GM18505 (cell line): Measurements from ENCODE around the gene CADM4.
A peak's percentile ranks its signal among the peaks of the same experiment; 100 is the strongest.

Experiments used
- ATAC-seq: cut with Tn5 transposase; IDR thresholded peaks from one replicate; pipeline ENCODE4 v1.9.1; 2021; ENCODE audit not compliant: unreplicated experiment
- POLR2A ChIP-seq: IDR thresholded peaks from 4 replicates; pipeline ENCODE4 v1.6.1; 2011; ENCODE audit warnings: borderline replicate concordance; ENCODE audit not compliant: insufficient read depth, insufficient read length; ENCODE audit errors: extremely low read depth

CADM4 gene

GRCh38 chr19:43674183-43674582 lies 34.5 kb upstream of the CADM4 start:
- TF ChIP-seq POLR2A: no peak
- no peak for ATAC-seq

GRCh38 chr19:43673637-43674036 lies 34.0 kb upstream of the CADM4 start:
- ATAC-seq: no peak
- TF ChIP-seq POLR2A: no peak

- no peak for TF ChIP-seq POLR2A
- no peak for ATAC-seq
Observed at GRCh38 chr19:43672061-43672679, 32.5 kb upstream of the CADM4 start.

GRCh38 chr19:43668406-43669109 lies 28.9 kb upstream of the CADM4 start:
- TF ChIP-seq POLR2A: peak; percentile 59
- ATAC-seq: peak; percentile 81

- TF ChIP-seq POLR2A: no peak
- ATAC-seq: no peak
Observed at GRCh38 chr19:43667876-43668405, 28.3 kb upstream of the CADM4 start.

GRCh38 chr19:43667126-43667875 lies 27.7 kb upstream of the CADM4 start:
- ATAC-seq: no peak
- no peak for TF ChIP-seq POLR2A

- no peak for ATAC-seq
- TF ChIP-seq POLR2A: no peak
Observed at GRCh38 chr19:43664018-43664417, 24.4 kb upstream of the CADM4 start.

GRCh38 chr19:43662487-43662886 lies 22.8 kb upstream of the CADM4 start:
- no peak for TF ChIP-seq POLR2A
- ATAC-seq: no peak

GRCh38 chr19:43660971-43661360 lies 21.3 kb upstream of the CADM4 start:
- TF ChIP-seq POLR2A: no peak
- ATAC-seq: no peak

- no peak for ATAC-seq
Observed at GRCh38 chr19:43660301-43660970, 20.8 kb upstream of the CADM4 start.

GRCh38 chr19:43658494-43658893 lies 18.8 kb upstream of the CADM4 start:
- TF ChIP-seq POLR2A: no peak
- no peak for ATAC-seq

More at GRCh38 chr19:43660301-43660970, 20.8 kb upstream of the CADM4 start:
- no peak for TF ChIP-seq POLR2A

- ATAC-seq: no peak
- TF ChIP-seq POLR2A: no peak
Observed at GRCh38 chr19:43658001-43658400, 18.4 kb upstream of the CADM4 start.

- ATAC-seq: no peak
- no peak for TF ChIP-seq POLR2A
Observed at GRCh38 chr19:43656436-43656835, 16.8 kb upstream of the CADM4 start.
